ES-I3 (cell line): Measurements from ENCODE around the gene ZNF785.
A peak's percentile ranks its signal among the peaks of the same experiment; 100 is the strongest.
"Not testable (repeated sequence)": the region's sequence is repeated elsewhere in the genome, so short reads cannot be mapped to it uniquely, and the experiment has no call there.

Experiments used
- H3K36me3 ChIP-seq: 2 replicates; pipeline ENCODE4 v1.6.1; 2013; ENCODE audit warnings: mild to moderate bottlenecking, low read length, control low read depth, moderate library complexity; ENCODE audit not compliant: insufficient read depth
- H3K4me1 ChIP-seq: 2 replicates; pipeline ENCODE4 v1.6.1; 2013; ENCODE audit warnings: mild to moderate bottlenecking, control low read depth, low read length; ENCODE audit not compliant: insufficient read depth
- H3K9ac ChIP-seq: 2 replicates; pipeline ENCODE4 v1.6.1; 2013; ENCODE audit warnings: low read depth, mild to moderate bottlenecking, low read length, moderate library complexity
- H3K9me3 ChIP-seq: 2 replicates; pipeline ENCODE4 v1.6.1; 2013; ENCODE audit warnings: mild to moderate bottlenecking, low read length, moderate library complexity; ENCODE audit not compliant: control insufficient read depth, insufficient read depth

Gene ZNF785

GRCh38 chr16:30609002-30609925, 23.8 kb upstream of the ZNF785 start:
- Histone ChIP-seq H3K9me3 (no peaks in the 10 kb centered on the region), H3K4me1 (no peaks in the 10 kb centered on the region), H3K9ac (peak overlapping the region; percentile 99), H3K36me3 (peaks cover 7% of the 10 kb centered on the region; the same call in 1 of the 2 replicates)

- Histone ChIP-seq H3K4me1 (no peaks in the 10 kb centered on the region), H3K36me3 (peaks cover 7% of the 10 kb centered on the region; the same call in 1 of the 2 replicates), H3K9ac (no peak overlapping the region), H3K9me3 (no peaks in the 10 kb centered on the region)
These were observed 20.5 kb upstream of the ZNF785 start for GRCh38 chr16:30606004-30606403.

GRCh38 chr16:30605158-30605557, 19.7 kb upstream of the ZNF785 start:
- Histone ChIP-seq H3K4me1 (no peaks in the 10 kb centered on the region), H3K36me3 (peaks cover 7% of the 10 kb centered on the region; the same call in 1 of the 2 replicates), H3K9ac (no peak overlapping the region), H3K9me3 (no peaks in the 10 kb centered on the region)

- no peak overlapping the region for H3K9ac ChIP-seq
- no peaks in the 10 kb centered on the region for H3K9me3 ChIP-seq
- peaks cover 7% of the 10 kb centered on the region; the same call in 1 of the 2 replicates for H3K36me3 ChIP-seq
- H3K4me1 ChIP-seq, result no peaks in the 10 kb centered on the region
These were observed 18.9 kb upstream of the ZNF785 start for GRCh38 chr16:30604316-30604947.

- Histone ChIP-seq H3K4me1 (no peaks in the 10 kb centered on the region), H3K9me3 (no peaks in the 10 kb centered on the region), H3K9ac (no peak overlapping the region), H3K36me3 (peaks cover 7% of the 10 kb centered on the region; the same call in 1 of the 2 replicates)
These were observed 18.4 kb upstream of the ZNF785 start for GRCh38 chr16:30603945-30604315.

- no peak overlapping the region for H3K9ac ChIP-seq
- peaks cover 2% of the 10 kb centered on the region; the same call in 1 of the 2 replicates for H3K36me3 ChIP-seq
- H3K4me1 ChIP-seq, result no peaks in the 10 kb centered on the region
- no peaks in the 10 kb centered on the region for H3K9me3 ChIP-seq
These were observed 17.2 kb upstream of the ZNF785 start for GRCh38 chr16:30602616-30603277.

GRCh38 chr16:30601966-30602365, 16.5 kb upstream of the ZNF785 start:
- no peaks in the 10 kb centered on the region for H3K4me1 ChIP-seq
- H3K36me3 ChIP-seq, result no peaks in the 10 kb centered on the region; the same call in 1 of the 2 replicates
- no peak overlapping the region for H3K9ac ChIP-seq
- no peaks in the 10 kb centered on the region for H3K9me3 ChIP-seq

- no peak overlapping the region for H3K9ac ChIP-seq
- H3K9me3 ChIP-seq, result no peaks in the 10 kb centered on the region
- no peaks in the 10 kb centered on the region; the same call in 1 of the 2 replicates for H3K36me3 ChIP-seq
- H3K4me1 ChIP-seq, result no peaks in the 10 kb centered on the region
These were observed 15.4 kb upstream of the ZNF785 start for GRCh38 chr16:30600929-30601328.

- no peaks in the 10 kb centered on the region for H3K4me1 ChIP-seq
- no peaks in the 10 kb centered on the region for H3K9me3 ChIP-seq
- H3K9ac ChIP-seq, result no peak overlapping the region
- no peaks in the 10 kb centered on the region; the same call in 1 of the 2 replicates for H3K36me3 ChIP-seq
These were observed 14.7 kb upstream of the ZNF785 start for GRCh38 chr16:30600215-30600614.

GRCh38 chr16:30592871-30593270, 7.4 kb upstream of the ZNF785 start:
- no peaks in the 10 kb centered on the region for H3K4me1 ChIP-seq
- no peaks in the 10 kb centered on the region for H3K36me3 ChIP-seq
- H3K9me3 ChIP-seq, result no peaks in the 10 kb centered on the region
- no peak overlapping the region for H3K9ac ChIP-seq

- H3K9ac ChIP-seq, H3K4me1 ChIP-seq, H3K9me3 ChIP-seq, H3K36me3 ChIP-seq: not testable (repeated sequence)
These were observed 5.4 kb upstream of the ZNF785 start for GRCh38 chr16:30590869-30591268.

GRCh38 chr16:30589582-30589981, 4.1 kb upstream of the ZNF785 start:
- not testable (repeated sequence) for H3K9ac ChIP-seq, H3K9me3 ChIP-seq, H3K36me3 ChIP-seq, H3K4me1 ChIP-seq

- H3K9me3 ChIP-seq, result no peaks in the 10 kb centered on the region
- H3K36me3 ChIP-seq, result no peaks in the 10 kb centered on the region
- H3K4me1 ChIP-seq, result no peaks in the 10 kb centered on the region
These were observed 3.2 kb upstream of the ZNF785 start for GRCh38 chr16:30588651-30589050.

GRCh38 chr16:30585022-30585399, 486 bp downstream of the ZNF785 start:
- Histone ChIP-seq H3K4me1 (no peaks in the 10 kb centered on the region), H3K9me3 (no peaks in the 10 kb centered on the region), H3K36me3 (no peaks in the 10 kb centered on the region; the same call in 1 of the 2 replicates), H3K9ac (peak overlapping the region; percentile 87)

More at GRCh38 chr16:30588651-30589050, 3.2 kb upstream of the ZNF785 start:
- H3K9ac ChIP-seq, result no peak overlapping the region
